ENCODE results near the gene RNASE1. TPM values are rescaled to one million over a fixed set of nuclear protein-coding genes. Genes with fewer than 3 reads are reported as not detected.

The RNASE1 gene
- total and polyA plus RNA-seq, 10 of the 15 experiments (the other 5 are each of a cell fraction or from before 2014, with no cell fraction given), result 0.11 to 0.72 (median 0.38) TPM; not detected in 7

- TF ChIP-seq CBFB (IDR thresholded peaks at IDR 0.05; ENCODE audit: low read depth) (no peak), SMARCA5 (IDR thresholded peaks at IDR 0.05) (no peak)
Observed at GRCh38 chr14:20805485-20805884, 2.8 kb upstream of the RNASE1 start (continued).

GRCh38 chr14:20803223-20803622, 579 bp upstream of the RNASE1 start:
- DNase-seq (ENCODE audit: low read depth, low spot score) (no peak), FAIRE-seq (no peak), ATAC-seq (no peak)
- in situ Hi-C loops (cut with MboI) (no loop called here), intact Hi-C loops (cut with micrococcal nuclease; ENCODE audit: unreplicated experiment) (no loop called here)
- Histone ChIP-seq H3K4me2 (ENCODE audit: control insufficient read depth, insufficient read depth) (no peak overlapping the region), H3K27ac (ENCODE audit: control insufficient read depth, insufficient read depth) (no peak overlapping the region), H3K27me3 (replicated peaks in 1 of 2; ENCODE audit: control insufficient read depth in 2 of 2, insufficient read depth in 2 of 2, low read length in 1 of 2) (no peaks in the 10 kb centered on the region), H3K9ac (ENCODE audit: control insufficient read depth, insufficient read depth, low read length) (no peak overlapping the region), H3K4me1 (ENCODE audit: control insufficient read depth, insufficient read depth, low read length) (peaks cover 21% of the 10 kb centered on the region), H4K20me1 (ENCODE audit: control insufficient read depth, insufficient read depth) (no peaks in the 10 kb centered on the region), H3K79me2 (ENCODE audit: control insufficient read depth, insufficient read depth, low read length) (no peaks in the 10 kb centered on the region), H2AFZ (ENCODE audit: control insufficient read depth, low read depth, low read length) (no peak overlapping the region), H3K4me3 (no peak overlapping the region), H3K9me3 (replicated peaks; ENCODE audit: control insufficient read depth, insufficient read depth, low read length) (no peaks in the 10 kb centered on the region), H3K36me3 (ENCODE audit: control insufficient read depth in 2 of 2, insufficient read depth in 2 of 2, low read length in 1 of 2) (no peaks in the 10 kb centered on the region)
- ChIA-PET POLR2A (no interaction called here), RAD21 (ENCODE audit: unreplicated experiment) (no interaction called here), SMC1A (ENCODE audit: uncharacterized antibody, unreplicated experiment) (no interaction called here), CTCF (no interaction called here)
- no TSS peak for BruUV-seq (replicated peaks)
- TF ChIP-seq CREM (IDR thresholded peaks at IDR 0.05; ENCODE audit: low read depth), result no peak
- TF ChIP-seq HCFC1 (IDR thresholded peaks at IDR 0.05; ENCODE audit: low read length), result no peak
- TF ChIP-seq KAT2A (conservative IDR thresholded peaks at IDR 0.05; ENCODE audit: control insufficient read depth, low read depth, low read length), result no peak
- TF ChIP-seq ZZZ3 (IDR thresholded peaks at IDR 0.05; ENCODE audit: control insufficient read depth, insufficient read length, low read depth), result no peak
- no peak for TF ChIP-seq RAD51 (IDR thresholded peaks at IDR 0.05)
- TF ChIP-seq TBL1XR1 (IDR thresholded peaks at IDR 0.05; ENCODE audit: low read depth, low read length), result no peak
- TF ChIP-seq SRF (IDR thresholded peaks at IDR 0.05; ENCODE audit: low read depth in 2 of 2, low read length in 2 of 2), result no peak
- no peak for TF ChIP-seq ZNF622 (IDR thresholded peaks at IDR 0.05)
- no peak for TF ChIP-seq CBX3 (IDR thresholded peaks at IDR 0.05; ENCODE audit: borderline replicate concordance, low read depth)
- no peak for TF ChIP-seq ZBTB4 (CRISPR knock-in tag; IDR thresholded peaks at IDR 0.05)
- no peak for TF ChIP-seq YBX1 (IDR thresholded peaks at IDR 0.05)
- no peak for TF ChIP-seq ZNF207 (IDR thresholded peaks at IDR 0.05; ENCODE audit: borderline replicate concordance)
- 72% methylated on average over 7 of the region's 7 CpGs for WGBS (ENCODE audit: insufficient coverage, insufficient replicate concordance, low lambda C conversion rate, missing lambda C conversion rate)

All from GM12878 (cell line).